Hematopoietic multipotent progenitor cell (in vitro differentiated cells): ENCODE results near the gene KCNC1. TPM values are rescaled to one million over a fixed set of nuclear protein-coding genes. Genes with fewer than 3 reads are reported as not detected.

Experiments
- DNase-seq, 3 donors: peaks; one replicate each; pipeline ENCODE4 v3.0.0-alpha.2; 2011 to 2015; ENCODE audit warnings: low read depth in 2 of 3, low spot score in 2 of 3
- total RNA-seq: library from RNA; depleted of rRNA; stranded (reverse); fragments of >200 nt; gene quantifications from one replicate; pipeline ENCODE4 v1.2.3, GENCODE V29; 2012

KCNC1 gene
- total RNA-seq, 1 donor: under 0.01 TPM

DNA sequence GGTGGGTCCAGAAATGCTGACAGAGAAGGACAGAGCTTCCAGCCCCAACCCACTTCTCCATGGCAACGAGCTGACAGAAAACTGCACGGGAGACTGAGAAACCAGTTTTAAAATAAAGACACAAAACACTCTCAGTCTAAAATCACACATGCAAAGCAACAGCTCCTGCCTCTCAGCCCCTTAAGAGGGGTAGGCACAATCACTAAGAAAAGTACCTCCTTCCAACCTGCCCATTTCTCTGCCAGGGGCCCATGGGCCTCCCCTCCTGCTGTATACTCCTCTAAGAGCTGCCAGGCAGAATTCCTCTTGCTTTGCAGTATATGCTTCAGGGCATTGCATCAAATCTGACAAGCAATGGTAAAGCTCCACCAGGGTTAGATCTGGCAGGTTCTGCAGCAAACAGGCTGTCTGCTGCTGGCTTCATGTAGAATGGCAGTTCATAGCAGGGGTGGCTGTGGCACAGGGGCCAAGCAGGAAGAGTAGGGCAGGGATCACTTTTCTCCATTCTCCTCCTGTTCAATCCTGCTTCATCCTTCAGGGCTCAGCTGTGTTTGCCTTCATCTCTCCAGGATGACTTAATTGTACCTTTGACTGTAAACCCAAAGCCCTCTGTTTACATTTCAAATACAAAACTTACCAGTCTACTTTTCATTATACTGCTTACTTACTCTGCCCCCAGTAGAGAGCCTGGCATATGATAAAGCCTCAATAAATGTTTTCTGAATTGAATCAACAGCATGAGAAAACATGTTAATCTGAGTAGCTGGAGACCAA lies 77.7 kb downstream of the KCNC1 start:
- no peak for DNase-seq

DNA sequence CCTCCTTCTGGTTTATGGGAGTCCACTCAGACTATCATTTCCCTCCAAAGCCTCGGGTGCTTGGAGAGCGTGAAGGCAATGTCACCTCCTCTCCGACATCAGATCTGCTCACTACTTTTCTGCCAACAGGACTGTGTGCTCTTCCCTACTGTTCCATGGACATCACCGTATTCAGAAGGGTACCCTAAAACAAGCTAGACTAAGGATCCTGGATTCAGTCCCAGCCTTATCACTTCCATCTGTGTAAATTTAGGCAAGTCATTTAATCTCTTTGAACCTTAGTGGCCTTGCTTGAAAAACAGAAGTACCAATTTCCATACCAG lies 78.2 kb downstream of the KCNC1 start:
- no peak for DNase-seq

DNA sequence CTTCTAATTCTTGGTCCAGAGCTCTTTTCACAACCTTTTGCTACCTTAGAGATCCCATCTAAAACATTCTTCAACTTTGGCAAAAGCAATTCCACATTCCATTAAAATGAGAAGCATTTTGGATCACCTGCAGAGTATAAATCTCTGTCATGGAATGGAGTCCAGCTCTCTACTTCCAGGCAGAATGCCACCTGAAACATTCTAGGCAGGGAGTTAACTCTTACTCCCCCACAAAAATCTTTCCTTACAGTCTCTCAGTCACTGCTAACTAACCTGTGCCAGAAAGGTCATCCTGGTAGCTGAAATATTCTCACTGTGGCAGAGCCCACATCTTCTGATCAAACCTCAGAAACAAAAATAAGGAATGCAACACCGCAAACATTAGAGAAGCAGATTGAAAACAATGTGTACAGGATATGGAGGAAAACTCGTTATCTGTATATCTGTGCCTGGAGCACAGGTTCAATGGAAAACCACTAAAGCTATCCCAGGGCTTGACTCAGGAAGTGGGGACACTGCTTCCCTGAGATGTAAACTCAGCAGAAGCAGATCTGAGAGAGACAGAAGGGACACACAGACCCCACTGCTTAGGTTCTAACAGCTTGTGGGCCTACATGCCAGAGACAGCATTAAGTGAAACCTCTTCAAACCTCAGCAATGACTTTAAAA lies 78.9 kb downstream of the KCNC1 start:
- DNase-seq: no peak

DNA sequence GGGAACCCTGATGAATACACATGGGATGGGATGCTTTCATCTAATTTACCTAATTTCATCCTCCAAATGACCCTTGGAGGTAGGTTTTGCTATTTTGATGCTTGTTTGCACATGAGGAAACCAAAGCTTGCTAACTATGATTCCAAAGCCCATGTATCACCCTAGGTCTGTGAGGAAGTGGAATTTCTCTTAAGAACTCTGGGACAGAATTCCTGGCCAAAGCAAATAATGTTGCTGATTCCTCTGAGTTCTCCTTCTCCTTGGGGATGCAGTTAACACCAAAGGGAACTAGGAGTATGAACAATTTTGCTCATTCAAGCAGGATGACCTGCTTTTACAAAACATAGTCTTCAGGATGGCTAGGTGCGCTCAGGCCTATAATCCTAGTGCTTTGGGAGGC lies 80.0 kb downstream of the KCNC1 start:
- no peak for DNase-seq

DNA sequence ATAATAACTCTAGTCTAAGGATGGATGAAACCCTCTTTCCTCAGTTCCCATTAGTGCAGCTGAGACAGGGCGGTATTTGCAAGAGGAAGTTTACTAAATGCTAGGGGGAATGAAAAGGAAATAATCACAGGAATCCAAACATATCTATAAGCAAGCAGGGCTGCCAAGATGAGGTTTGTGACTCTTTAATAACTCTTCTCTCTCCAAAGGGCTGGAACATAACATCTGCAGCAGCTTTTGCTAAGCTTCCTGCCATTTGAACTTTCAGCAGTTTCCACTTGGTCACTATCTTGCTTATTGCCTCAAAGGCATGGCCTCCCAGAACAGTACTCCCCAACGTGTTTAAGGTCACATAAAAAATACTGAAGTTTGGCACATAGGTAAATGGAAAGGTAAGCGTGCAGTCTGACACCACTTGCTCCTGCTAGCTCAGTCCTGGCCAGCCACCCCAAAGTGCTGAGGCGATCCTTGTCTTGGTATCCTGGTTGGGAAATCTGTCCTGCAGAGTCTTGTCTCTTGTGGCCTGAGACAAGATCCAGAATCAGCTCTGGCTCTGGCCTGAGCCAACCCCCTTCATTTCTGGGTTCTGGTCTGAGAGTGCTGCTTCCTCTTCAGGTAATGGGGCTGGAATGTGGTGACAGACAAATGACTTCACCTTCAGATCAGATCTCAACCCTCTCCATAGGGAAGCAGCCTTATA lies 81.8 kb downstream of the KCNC1 start:
- no peak for DNase-seq

DNA sequence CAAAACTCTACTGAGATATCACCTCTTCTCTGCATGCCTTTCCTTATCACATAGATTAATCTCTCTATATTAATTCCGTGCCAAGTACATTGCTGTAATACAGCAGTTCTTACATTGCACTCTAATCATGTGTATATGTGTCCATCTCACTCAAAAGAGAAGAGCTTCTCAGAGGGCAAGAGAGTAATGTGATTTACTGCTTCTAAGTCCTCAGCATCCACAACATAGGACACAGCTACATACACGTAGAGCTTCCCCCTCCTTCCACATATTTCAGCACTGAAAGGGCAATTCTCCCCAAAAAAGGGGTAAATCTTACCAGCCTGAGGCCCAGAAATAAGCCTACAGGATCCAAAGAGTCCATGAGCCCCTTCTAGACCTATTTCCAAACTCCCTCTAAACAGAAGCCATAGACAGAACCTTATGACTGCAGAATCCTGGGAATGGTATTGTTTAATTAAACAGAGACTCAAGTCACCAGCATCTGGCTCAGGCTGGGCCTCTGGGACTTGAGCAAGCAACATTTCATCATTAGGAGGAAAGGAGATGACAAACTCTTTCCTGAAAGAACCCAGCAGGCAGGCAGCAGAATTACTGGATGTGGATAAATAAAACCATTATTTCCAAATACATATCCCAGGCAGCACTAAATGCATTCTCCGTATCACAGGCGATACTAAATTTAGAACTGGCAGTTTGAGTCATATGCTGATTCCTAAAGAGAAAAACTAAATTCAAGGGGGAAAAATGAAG lies 87.2 kb downstream of the KCNC1 start:
- no peak for DNase-seq

DNA sequence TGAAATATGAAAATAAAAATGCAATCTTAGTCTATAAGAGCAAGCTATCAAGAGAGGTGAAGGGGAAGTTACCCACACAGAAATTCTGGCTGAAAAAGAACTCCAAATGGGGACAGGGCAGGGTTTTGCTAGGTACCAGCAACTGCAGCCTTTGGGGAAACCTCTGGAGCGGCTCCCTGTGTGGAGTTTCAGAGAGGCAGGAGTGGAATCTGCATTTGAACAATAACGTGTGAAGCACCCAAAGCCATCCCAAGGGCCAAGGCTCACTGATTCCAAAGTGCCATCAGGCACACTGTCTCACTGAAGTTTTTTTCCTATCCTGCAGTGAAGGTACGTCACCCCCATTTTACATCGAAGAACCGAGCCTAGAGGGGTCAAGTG lies 87.8 kb downstream of the KCNC1 start:
- DNase-seq: no peak

DNA sequence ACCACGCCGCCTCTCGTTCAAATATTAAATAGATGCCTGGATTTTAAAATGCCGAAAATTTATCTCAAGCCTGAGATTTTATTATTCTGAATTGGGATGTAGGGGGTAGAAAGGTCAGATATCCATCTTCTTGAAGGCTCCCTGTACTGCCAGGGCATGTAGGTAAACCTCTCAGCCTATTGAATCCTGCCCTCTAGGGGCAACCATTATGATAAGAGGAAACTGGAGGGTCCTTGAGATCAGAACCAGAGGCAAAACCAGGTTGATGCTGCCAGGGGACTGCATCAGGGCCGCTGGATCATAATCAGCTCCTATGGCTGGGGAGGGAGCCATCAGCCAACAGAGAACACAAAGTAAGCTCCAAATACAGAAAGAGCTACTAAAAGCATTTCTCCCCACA lies 92.4 kb downstream of the KCNC1 start:
- DNase-seq: no peak

DNA sequence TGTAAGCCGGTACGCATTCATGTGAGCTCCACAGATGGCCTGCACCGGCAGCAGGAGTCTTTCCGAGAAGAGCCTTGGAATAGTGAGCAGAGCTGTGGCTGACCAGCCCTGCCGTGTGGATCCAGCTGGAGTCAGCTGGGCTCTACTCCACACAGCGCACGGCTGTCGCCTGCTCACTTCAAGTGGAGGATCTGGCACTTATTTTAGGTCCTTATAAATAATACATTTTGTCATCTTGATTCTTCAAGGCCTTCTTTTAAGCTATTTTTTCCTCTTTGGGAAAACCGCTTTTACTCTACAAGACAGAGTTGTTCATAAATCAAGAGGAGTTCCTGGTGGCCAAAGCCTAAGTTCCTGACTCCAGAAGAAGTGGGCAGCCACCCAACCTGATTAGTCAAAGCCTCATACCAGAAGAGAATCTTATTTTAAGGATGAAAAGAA lies 93.8 kb downstream of the KCNC1 start:
- DNase-seq: no peak

DNA sequence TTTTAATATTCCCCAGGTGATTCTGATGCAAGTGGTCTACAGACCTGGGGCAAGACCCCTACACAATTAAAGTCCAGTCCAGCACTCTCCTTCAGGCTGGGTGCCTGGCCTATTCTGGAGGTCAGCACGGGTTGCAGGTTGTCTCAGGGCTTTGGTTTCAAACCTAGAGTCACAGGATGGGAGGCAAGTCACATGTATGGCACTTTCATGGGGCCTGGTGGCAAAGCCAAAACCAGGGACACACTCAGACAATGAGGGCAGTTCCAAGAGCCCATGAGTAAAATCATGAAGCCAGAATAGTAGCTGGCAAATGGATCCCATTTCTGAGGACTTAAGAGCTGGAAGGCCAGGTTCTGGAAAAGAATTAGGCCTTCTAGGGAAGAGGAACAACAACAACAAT lies 96.6 kb downstream of the KCNC1 start:
- DNase-seq: no peak

DNA sequence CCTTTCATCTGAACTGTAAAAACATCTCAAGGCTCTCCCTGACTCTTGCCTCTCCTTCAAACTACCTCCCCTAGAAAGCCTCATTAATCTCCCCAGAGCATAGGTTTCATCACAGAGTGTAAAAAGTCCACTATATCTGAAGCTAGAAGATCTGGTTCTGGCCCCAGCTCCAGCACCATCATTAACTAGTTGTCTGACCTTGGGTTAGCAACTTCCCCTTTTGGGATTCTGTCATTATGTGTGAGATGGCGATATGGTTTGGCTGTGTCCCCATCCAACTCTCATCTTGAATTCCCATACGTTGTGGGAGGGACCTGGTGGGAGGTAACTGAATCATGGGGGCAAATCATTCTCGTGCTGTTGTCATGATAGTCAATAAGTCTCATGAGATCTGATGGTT lies 97.3 kb downstream of the KCNC1 start:
- no peak for DNase-seq

Other genes starting within 250 kb of the KCNC1 start
- gene USH1C, start 190.4 kb upstream of the KCNC1 start, total RNA-seq: not detected
- gene OTOG, start 187.5 kb upstream of the KCNC1 start, total RNA-seq: not detected
- gene MYOD1, start 15.2 kb upstream of the KCNC1 start, total RNA-seq: not detected